GM21825 (cell line): ENCODE measurements around the gene LRRC61.
A peak's percentile ranks its signal among the peaks of the same experiment; 100 is the strongest.

Source experiments
- ATAC-seq: cut with Tn5 transposase; IDR thresholded peaks from one replicate; pipeline ENCODE4 v1.9.1; 2021; ENCODE audit warnings: mild to moderate bottlenecking, moderate library complexity; ENCODE audit not compliant: unreplicated experiment

The LRRC61 gene

GRCh38 chr7:150346922-150347321, 23.8 kb downstream of the LRRC61 start:
- ATAC-seq = no peak

DNA sequence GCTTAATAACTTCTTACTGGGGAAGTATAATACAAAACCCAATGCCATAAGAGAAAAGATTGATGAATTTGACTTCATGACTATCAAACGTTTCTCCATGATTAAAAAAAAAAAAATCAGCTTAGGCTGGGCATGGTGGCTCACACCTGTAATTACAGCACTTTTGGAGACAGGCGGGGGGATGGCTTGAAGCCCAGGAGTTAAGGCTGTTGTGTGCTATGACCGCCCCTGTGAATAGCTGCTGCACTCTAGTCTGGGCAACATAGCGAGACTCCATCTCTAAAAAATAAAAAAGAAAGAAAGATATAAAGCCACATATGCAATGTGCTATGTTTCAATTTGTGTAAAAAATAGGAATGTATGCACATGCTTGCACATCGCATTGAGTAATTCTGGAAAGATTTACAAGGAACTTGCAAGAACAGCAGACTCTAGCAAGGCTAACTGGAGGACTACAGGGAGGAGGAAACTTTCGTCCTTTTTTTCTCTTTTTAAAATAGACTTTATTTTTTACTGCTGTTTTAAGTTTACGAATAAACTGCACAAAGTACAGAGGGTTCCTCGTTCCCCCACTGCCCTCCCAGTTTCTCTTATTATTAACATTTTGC, 28.5 kb downstream of the LRRC61 start:
- ATAC-seq = no peak

- no peak for ATAC-seq
These were observed 32.5 kb downstream of the LRRC61 start for GRCh38 chr7:150355666-150356059.

- ATAC-seq = no peak
These were observed 33.2 kb downstream of the LRRC61 start for GRCh38 chr7:150356265-150356897.

- ATAC-seq = peak; percentile 67
These were observed 34.1 kb downstream of the LRRC61 start for GRCh38 chr7:150357270-150357669.

DNA sequence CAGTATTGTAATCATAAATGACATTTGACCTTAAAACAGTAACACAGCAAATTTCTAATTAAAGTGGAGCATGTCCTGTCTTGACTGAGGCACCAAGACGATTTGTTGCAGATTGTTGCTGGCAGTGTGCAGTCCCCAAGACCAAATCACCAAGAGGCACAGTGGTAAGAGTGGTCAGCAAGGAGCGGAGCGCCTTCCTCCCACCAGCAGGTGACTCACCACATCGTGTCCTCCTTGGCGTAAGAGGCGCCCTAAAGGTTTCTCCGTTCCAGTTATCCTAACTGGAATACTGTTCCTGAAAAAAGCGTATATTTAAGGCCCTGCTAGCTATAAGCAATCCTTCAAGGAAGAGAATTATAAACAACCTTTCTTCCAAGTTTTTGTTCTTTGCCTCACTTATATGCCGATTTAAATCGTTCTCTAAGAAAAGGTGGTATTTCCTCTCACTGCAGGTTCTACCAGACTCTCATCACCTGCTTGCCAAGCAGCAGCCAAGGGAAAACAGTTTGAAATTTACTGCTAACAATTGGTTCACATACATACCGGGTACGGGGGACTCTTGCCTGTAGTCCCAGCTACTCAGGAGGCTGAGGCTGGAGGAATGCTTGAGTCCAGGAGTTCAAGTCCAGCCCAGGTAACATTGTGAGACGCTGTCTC, 34.7 kb downstream of the LRRC61 start:
- peak; percentile 16 for ATAC-seq

GRCh38 chr7:150358433-150358832, 35.3 kb downstream of the LRRC61 start:
- no peak for ATAC-seq

DNA sequence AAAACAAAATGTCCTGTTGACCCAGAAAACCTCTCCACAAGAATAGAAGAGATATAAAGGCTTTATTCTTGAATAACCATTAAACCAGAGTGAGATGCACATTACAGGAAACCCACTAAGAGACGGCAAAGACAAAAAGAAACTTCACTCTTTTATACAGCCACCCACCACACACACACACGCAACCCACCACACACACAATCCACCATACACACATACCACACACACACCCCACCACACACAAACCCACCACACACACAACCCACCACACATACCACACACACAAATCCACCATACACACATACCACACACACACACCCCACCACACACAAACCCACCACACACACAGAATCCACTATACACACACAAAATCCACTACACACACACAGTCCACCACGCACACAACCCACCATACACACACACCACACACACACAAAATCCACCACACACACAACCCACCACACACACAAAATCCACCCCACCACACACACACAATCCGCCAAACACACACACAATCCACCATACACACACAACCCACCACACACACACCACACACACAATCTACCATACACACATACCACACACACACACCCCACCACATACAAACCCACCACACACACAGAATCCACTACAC, 36.0 kb downstream of the LRRC61 start:
- ATAC-seq = no peak

DNA sequence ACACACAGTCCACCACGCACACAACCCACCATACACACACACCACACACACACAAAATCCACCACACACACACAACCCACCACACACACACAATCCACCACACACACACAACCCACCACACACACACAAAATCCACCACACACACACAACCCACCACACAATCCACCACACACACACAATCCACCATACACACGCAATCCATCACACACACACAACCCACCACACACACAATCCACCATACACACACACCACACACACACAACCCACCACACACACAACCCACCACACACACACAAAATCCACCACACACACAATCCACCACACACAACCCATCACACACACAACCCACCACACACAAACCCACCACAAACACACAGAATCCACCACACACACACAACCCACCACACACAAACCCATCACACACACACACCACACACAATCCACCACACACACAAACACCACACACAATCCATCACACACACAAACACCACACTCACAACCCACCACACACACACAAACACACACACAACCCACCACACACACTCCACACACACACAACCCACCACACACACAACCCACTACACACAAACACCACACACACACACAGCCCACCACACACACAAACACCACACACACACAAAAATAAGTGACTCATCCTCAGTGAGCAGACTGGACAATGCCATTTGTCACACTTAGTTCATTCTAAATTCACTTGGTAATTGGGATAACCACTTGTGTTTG, 36.6 kb downstream of the LRRC61 start:
- ATAC-seq = no peak

GRCh38 chr7:150360363-150361058, 37.4 kb downstream of the LRRC61 start:
- ATAC-seq = no peak

DNA sequence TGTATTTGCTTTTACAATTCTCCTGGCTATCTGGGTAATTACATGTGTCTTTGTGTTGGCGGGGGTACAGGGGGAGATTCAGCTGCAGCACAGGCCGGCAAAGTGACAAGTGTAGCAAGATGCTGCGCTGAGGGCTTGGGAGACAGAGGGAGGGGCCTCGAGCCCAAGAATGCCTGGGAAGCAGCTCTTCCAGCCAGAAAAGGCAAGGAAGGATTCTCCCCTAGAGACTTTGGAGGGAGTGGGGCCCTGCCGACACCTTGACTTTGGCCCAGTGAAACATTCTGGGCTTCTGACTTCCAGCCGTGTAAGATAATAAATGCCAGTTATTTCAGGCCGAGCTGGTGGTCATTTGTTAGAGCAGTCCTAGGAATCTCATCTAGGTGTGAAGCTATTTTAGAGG, 38.2 kb downstream of the LRRC61 start:
- ATAC-seq = no peak

- no peak for ATAC-seq
These were observed 38.9 kb downstream of the LRRC61 start for GRCh38 chr7:150361807-150362621.

GRCh38 chr7:150363370-150363769, 40.2 kb downstream of the LRRC61 start:
- ATAC-seq = no peak

GRCh38 chr7:150363872-150364271, 40.7 kb downstream of the LRRC61 start:
- ATAC-seq = no peak

DNA sequence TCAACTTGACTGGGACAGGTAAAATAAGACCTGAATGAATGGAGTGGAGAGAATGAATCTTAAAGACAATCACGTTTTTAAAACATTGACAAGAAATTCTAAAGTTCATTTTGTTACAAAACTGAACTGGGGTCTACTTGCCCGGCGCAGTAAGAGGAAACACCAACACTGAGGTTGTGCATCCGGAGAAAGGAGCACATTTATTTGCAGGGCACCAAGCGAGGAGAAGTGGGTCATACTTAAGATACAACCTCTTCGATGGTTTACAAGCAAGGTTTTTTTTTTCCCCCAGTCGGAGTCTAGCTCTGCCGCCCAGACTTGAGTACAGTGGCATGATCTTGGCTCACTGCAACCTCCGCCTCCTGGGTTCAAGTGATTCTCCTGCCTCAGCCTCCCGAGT, 42.0 kb downstream of the LRRC61 start:
- no peak for ATAC-seq

DNA sequence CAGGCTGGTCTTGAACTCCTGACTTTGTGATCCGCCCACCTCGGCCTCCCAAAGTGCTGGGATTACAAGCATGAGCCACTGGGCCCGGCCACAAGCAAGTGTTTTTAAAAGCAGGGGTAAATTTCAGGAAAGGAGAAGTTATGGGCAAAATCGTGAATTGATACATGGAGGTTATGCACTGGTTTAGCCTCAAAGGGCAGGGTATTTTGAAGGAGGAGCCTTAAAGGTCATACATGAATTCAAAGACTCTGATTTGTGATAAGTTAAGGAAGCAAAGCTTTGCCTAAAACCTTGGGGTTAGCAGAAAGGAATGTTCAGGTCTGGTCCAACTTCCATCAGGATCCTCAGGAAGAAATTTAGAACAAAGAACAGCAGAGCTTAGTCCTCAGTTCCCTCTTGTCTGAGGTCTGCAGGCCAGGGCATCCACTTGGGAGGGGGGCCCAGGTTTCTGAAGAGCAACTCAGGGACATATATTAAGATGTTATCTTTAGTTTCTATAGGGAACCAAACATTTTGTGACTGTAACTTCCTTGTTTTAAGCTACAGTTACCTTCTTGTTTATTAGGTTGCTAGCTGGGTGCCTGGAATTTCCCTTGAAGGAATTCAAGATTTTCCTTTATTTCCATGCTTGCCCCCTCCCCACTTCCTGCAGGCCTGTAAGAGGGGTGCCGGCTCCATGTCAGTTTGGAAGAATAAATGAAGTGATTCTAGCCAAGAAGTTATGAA, 42.7 kb downstream of the LRRC61 start:
- no peak for ATAC-seq

DNA sequence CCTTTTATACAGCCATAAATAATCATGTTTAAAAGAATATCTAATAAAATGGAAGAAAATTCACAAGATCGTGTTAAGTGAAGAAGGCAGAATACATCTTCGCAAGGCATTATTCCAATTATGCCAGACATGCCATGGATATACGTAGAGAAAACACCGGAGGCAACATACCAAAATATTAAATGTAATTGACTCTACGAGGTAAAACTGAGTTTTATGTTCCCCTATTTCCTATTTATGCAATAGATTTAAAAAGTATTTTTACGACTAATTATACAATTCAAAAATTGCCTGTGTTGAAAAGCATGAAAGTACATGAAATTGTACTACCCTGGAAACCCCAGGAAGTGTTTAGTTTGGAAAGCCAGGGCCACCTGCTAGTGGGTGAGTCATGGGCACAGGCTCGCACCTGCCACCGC, 44.5 kb downstream of the LRRC61 start:
- ATAC-seq = no peak

GRCh38 chr7:150368096-150368883, 45.1 kb downstream of the LRRC61 start, which contains the start of gene REPIN1:
Gene REPIN1, plus strand, starts transcription at chr7:150368822. Its CDS starts 890 bp downstream, at chr7:150369712.
- ATAC-seq = peak; percentile 38
